IPS-18a (cell line): ENCODE data around the gene S100A7A.
A peak's percentile ranks its signal among the peaks of the same experiment; 100 is the strongest.
"Not testable (repeated sequence)": the region's sequence is repeated elsewhere in the genome, so short reads cannot be mapped to it uniquely, and the experiment has no call there.

Experiments used
- H3K27ac ChIP-seq: one replicate; pipeline ENCODE4 v1.5.1; 2013; ENCODE audit warnings: low read length
- H3K27me3 ChIP-seq: one replicate; pipeline ENCODE4 v1.6.1; 2013; ENCODE audit warnings: mild to moderate bottlenecking, low read length; ENCODE audit not compliant: control insufficient read depth, insufficient read depth
- H3K36me3 ChIP-seq: one replicate; pipeline ENCODE4 v1.6.1; 2013; ENCODE audit warnings: low read depth, low read length; ENCODE audit not compliant: control insufficient read depth
- H3K4me1 ChIP-seq: one replicate; pipeline ENCODE4 v1.6.1; 2013; ENCODE audit warnings: low read depth, low read length; ENCODE audit not compliant: control insufficient read depth
- H3K4me3 ChIP-seq: one replicate; pipeline ENCODE4 v1.5.1; 2013; ENCODE audit warnings: low read length
- H3K9ac ChIP-seq: one replicate; pipeline ENCODE4 v1.6.1; 2013; ENCODE audit warnings: mild to moderate bottlenecking, low read length, moderate library complexity
- H3K9me3 ChIP-seq: one replicate; pipeline ENCODE4 v1.6.1; 2013; ENCODE audit warnings: low read depth, low read length; ENCODE audit not compliant: control insufficient read depth

Gene S100A7A

DNA sequence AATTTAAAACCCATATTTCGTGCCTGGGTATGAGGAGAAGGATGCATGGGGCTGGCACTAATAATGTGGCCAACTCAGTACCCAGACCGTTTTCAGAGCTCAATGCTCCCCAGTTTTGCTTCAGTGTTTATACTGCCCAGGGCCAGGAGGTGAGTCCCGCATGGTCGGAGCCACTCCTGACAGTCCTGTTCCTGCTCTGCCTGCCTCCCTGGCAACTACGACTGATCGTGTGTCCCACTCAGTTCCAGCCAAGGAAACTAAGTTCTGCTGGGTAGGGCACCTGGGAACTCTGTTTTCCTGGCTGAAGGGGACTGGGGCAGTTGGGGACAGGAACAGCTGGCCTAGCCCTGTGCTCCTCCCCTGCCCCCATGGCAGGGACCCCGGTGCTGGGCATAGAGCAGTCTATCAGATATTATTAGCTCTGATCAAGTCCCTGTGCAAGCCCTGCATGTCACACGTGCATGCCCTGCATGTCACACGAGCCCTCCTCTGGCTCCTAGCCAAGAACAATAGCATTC, 25.0 kb downstream of the S100A7A start:
- Histone ChIP-seq H3K4me1 (no peaks in the 10 kb centered on the region), H3K9ac (no peak overlapping the region), H3K27me3 (no peaks in the 10 kb centered on the region), H3K27ac (no peak overlapping the region), H3K9me3 (no peaks in the 10 kb centered on the region), H3K4me3 (no peak overlapping the region), H3K36me3 (no peaks in the 10 kb centered on the region)

DNA sequence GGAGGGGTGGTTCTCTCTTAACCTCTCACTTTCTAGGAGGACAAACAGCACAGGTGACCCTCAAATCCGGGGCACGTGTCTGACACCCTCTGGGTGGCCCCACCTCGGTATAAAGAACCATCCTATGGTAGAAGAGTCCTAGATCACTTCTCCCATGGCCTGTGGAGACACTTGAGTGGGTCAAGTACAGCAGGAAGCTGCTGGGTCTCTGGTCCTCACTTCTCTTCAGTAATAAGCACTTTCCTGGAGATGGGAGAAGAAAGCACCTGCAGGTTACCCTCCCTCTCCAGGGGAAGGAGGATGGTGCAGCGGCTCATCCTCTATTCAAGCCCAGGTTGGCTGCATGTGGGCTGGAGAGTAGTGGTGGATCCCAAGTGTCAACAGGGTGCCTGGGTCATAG, 27.2 kb downstream of the S100A7A start:
- Histone ChIP-seq H3K9me3 (no peaks in the 10 kb centered on the region), H3K4me1 (no peaks in the 10 kb centered on the region), H3K9ac (no peak overlapping the region), H3K4me3 (no peak overlapping the region), H3K27ac (no peak overlapping the region), H3K27me3 (no peaks in the 10 kb centered on the region), H3K36me3 (no peaks in the 10 kb centered on the region)

- H3K36me3 ChIP-seq = no peaks in the 10 kb centered on the region
- no peaks in the 10 kb centered on the region for H3K9me3 ChIP-seq
- H3K4me3 ChIP-seq = no peak overlapping the region
- no peaks in the 10 kb centered on the region for H3K4me1 ChIP-seq
- no peak overlapping the region for H3K9ac ChIP-seq
- no peak overlapping the region for H3K27ac ChIP-seq
- no peaks in the 10 kb centered on the region for H3K27me3 ChIP-seq
Observed at GRCh38 chr1:153444078-153444477, 27.8 kb downstream of the S100A7A start.

DNA sequence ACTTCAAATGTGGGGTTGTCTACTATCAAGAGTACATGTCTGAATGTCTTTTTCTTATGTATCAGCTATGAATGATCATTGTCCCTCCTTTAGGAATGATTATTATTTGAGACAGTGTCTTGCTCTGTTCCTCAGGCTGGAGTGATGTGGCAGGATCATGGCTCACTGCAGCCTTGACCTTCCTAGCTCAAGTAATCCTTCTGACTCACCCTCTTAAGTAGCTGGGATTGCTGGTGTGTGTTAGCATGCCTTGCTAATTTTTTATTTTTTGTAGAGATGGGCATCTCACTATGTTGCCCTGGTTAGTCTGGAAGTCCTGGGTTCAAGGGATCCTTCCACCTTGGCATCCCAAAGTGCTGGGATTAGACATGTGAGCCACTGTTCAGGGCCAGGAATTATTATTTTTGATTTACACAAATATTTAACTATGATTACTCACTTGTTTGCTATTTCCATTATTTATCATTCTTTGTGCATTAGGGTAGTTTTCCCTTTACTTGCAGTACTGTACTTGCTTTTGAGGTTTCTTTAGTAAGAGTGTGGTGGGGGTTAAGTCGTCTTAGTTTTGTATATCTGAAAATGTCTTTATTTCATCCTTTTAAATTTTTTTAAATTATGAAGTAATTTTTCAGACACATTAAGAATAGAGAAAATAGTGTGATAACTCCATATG, 31.3 kb downstream of the S100A7A start:
- no peaks in the 10 kb centered on the region for H3K9me3 ChIP-seq
- no peaks in the 10 kb centered on the region for H3K27me3 ChIP-seq
- no peaks in the 10 kb centered on the region for H3K4me1 ChIP-seq
- no peak overlapping the region for H3K4me3 ChIP-seq
- no peak overlapping the region for H3K27ac ChIP-seq
- no peak overlapping the region for H3K9ac ChIP-seq
- no peaks in the 10 kb centered on the region for H3K36me3 ChIP-seq

DNA sequence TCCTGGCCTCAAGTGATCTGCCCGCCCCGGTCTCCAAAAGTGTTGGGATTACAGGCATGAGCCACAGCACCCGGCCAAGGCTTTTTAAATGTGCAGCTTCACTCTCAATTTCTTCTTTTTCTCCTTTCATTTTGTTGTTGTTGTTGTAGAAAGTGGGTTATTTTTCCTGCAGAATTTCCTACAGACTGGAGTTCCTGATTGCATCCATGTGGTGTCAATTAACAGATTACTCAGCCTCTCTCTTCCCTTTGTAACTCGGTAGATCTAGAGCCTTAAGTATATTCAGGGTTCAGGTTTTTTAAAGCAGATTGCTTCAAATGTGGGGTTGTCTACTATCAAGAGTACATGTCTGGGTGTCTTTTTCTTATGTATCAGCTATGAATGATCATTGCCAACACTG, 32.5 kb downstream of the S100A7A start:
- H3K4me1 ChIP-seq, H3K4me3 ChIP-seq, H3K9ac ChIP-seq, H3K27ac ChIP-seq, H3K27me3 ChIP-seq, H3K9me3 ChIP-seq, H3K36me3 ChIP-seq: not testable (repeated sequence)

DNA sequence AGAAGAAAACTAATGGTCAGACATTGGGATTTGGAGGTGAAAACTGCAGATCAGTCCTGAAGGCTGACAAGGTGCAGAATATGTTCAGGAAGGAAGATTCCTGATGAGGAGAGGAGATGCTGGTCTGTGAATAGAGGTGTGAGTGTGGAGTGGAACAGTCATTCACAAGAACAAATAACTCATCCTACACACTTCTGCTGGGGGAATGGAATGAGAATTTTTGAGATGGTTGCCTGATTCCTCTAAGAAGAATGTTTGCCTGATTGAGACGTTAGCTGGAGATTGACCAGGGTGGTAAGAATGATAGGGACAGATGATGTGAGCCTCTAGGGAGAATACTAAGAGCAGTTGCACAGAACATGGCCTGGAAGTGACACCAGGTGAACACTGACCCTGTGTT, 40.1 kb downstream of the S100A7A start:
- H3K4me1 ChIP-seq = no peaks in the 10 kb centered on the region
- H3K27me3 ChIP-seq = no peaks in the 10 kb centered on the region
- no peak overlapping the region for H3K27ac ChIP-seq
- no peak overlapping the region for H3K4me3 ChIP-seq
- no peaks in the 10 kb centered on the region for H3K9me3 ChIP-seq
- H3K36me3 ChIP-seq = no peaks in the 10 kb centered on the region
- no peak overlapping the region for H3K9ac ChIP-seq

DNA sequence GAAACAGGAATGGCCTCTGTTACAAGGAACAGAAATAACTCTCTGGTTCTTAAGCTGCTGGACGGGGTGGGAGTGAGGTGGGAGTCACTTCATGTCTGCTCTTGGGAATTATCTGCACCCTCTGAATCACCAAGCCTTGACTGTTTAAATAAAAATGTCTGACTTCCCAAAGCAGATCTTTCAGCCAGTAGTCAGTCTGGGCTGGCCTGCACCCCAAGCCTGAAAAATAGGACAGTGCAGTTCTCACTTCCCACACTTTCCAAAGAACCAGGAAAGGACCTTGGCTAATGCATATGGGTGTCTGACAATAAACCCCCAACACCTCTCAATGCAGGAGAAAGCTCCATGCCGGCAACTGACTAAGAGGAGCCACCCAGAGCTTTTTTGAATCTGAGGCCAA, 43.3 kb downstream of the S100A7A start:
- Histone ChIP-seq H3K4me3 (no peak overlapping the region), H3K36me3 (no peaks in the 10 kb centered on the region), H3K4me1 (no peaks in the 10 kb centered on the region), H3K9ac (no peak overlapping the region), H3K27me3 (no peaks in the 10 kb centered on the region), H3K9me3 (no peaks in the 10 kb centered on the region), H3K27ac (no peak overlapping the region)

- no peaks in the 10 kb centered on the region for H3K27me3 ChIP-seq
Observed at GRCh38 chr1:153460551-153460950, 44.2 kb downstream of the S100A7A start, which contains the start of gene S100A7. Gene S100A7, minus strand, starts transcription at chr1:153460651. Its CDS starts 1,638 bp downstream, at chr1:153459013.

GRCh38 chr1:153462741-153463140, 46.4 kb downstream of the S100A7A start:
- H3K9me3 ChIP-seq, H3K27ac ChIP-seq, H3K4me3 ChIP-seq, H3K9ac ChIP-seq, H3K36me3 ChIP-seq, H3K27me3 ChIP-seq: not testable (repeated sequence)
- H3K4me1 ChIP-seq = peaks cover 13% of the 10 kb centered on the region

More at GRCh38 chr1:153460551-153460950, 44.2 kb downstream of the S100A7A start, which contains the start of gene S100A7:
- Histone ChIP-seq H3K27ac (no peak within 1 kb of the TSS), H3K36me3 (no peaks in the 10 kb centered on the region), H3K4me1 (no peaks in the 10 kb centered on the region), H3K9me3 (no peaks in the 10 kb centered on the region), H3K9ac (no peak within 1 kb of the TSS), H3K4me3 (no peak within 1 kb of the TSS)

DNA sequence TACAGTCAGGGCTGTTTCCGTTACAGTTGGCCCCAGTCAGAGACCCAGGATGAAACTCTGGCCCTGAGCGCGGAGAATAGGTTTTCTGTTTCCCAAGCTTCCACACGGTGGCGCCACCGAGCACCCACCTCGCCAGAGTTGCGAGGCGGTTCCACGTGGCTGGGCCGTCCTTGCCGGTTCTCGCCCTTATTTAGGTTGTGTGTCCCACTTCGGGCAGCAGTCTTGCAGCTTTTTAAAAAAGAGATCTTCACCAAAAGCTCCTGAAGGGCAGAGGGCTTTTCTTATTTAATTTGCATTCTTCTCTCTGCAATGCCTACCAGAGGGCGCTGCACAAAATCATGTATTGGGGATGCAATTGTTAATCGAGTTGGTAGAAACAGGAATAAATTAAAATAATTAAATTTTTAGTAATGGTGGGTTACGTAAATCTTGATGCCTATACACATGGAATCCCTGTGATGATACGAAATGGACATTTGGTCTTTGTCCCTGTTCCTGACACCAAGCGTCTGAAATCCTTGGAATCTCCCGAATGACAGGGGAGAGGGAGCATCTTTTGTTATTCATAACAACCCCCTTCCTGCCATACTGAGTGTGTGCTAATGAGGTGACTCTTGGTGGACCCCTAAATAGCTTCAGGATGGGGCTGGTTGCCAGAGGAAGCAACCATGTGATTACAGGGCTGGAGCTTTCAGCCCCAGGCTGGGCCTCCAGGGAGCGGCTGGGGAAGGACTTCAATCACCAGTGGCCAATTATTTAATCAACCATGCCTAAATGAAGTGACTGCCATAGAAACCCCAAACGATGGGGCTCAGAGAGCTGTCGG, 49.7 kb downstream of the S100A7A start:
- H3K27me3 ChIP-seq = no peaks in the 10 kb centered on the region
- peak overlapping the region; percentile 14 for H3K4me3 ChIP-seq
- no peaks in the 10 kb centered on the region for H3K36me3 ChIP-seq
- peak overlapping the region; percentile 58 for H3K9ac ChIP-seq
- H3K27ac ChIP-seq = no peak overlapping the region
- H3K9me3 ChIP-seq = no peaks in the 10 kb centered on the region
- H3K4me1 ChIP-seq = peaks cover 13% of the 10 kb centered on the region

DNA sequence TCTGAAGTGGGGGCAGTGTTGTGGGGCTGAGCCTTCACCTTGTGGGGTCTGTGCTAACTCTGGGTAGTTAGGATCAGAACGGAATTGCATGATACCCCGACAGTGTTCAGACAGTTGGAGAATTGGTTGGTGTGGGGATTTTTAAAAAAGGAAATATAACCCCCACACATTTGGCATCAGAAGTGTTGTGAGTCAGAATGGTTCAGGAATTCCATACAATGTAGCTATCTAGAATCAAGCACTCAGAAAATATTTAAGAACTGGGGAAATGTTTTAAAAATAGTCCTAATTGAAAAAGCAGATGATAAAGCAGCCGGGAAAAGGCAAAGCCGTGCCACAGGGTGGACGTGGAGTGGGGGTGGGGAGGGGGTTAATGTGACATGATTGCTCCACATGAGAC, 50.6 kb downstream of the S100A7A start:
- no peaks in the 10 kb centered on the region for H3K36me3 ChIP-seq
- peaks cover 13% of the 10 kb centered on the region for H3K4me1 ChIP-seq
- H3K27me3 ChIP-seq = no peaks in the 10 kb centered on the region
- H3K9me3 ChIP-seq = no peaks in the 10 kb centered on the region
- H3K27ac ChIP-seq = no peak overlapping the region
- H3K9ac ChIP-seq = no peak overlapping the region
- H3K4me3 ChIP-seq = peak overlapping the region; percentile 14
